GM18526 (cell line): ENCODE measurements around the gene TYROBP.

ENCODE experiments used
- POLR2A ChIP-seq: IDR thresholded peaks from 3 replicates; pipeline ENCODE4 v1.6.1; 2011; ENCODE audit not compliant: insufficient read length; ENCODE audit errors: extremely low read depth

TYROBP gene

DNA sequence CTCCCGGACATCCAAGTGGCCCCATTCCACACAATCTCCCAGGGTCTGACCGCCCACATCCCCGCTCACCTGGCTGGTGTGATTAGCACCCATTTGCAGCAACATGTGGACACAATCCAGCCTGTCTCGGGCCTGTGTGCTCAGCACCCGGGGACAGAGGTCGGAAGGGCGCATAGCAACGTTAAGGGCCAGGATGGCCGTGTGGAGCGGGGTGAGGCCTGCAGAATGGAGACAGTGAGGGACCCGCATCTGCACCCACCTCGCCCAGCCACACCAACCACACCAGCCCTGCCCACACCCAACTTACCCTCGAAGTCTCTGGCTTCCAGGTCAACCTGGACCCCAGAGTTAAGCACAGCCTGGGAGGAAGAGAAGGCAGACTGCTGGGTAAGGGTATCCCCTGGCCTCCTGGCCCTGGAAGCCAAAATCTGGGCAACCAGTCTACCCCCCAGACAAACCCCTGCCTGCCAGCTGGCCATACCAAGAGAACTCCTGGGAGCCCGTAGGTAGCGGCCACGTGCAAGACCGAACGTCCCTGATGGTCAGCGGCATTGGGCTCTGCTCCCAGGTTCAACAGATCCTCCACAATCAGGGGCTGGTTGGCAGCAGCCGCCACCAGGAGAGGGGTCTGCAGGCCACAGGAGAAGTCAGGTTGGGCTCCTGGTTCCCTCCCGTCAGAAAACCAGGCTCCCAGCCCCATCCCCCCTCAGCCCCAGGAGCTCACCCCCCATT, 12.0 kb downstream of the TYROBP start:
- TF ChIP-seq POLR2A, result no peak

DNA sequence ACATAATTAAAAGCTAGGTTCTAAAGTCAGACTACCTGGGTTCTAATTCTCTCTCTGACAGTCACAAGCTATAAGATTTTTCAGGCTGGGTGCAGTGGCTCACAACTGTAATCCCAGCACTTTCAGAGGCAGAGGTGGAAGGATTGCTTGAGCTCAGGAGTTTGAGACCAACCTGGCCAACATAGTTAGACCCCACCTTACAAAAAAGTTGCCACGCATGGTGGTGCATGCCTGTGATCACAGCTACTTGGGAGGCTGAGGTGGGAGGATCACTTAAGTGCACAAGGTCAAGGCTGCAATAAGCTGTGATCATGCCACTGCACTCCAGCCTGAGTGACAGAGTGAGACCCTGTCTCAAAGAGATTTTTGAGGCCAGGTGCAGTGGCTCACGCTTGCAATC, 13.8 kb downstream of the TYROBP start:
- no peak for TF ChIP-seq POLR2A

GRCh38 chr19:35890113-35890650, 17.9 kb downstream of the TYROBP start:
- TF ChIP-seq POLR2A, result no peak

DNA sequence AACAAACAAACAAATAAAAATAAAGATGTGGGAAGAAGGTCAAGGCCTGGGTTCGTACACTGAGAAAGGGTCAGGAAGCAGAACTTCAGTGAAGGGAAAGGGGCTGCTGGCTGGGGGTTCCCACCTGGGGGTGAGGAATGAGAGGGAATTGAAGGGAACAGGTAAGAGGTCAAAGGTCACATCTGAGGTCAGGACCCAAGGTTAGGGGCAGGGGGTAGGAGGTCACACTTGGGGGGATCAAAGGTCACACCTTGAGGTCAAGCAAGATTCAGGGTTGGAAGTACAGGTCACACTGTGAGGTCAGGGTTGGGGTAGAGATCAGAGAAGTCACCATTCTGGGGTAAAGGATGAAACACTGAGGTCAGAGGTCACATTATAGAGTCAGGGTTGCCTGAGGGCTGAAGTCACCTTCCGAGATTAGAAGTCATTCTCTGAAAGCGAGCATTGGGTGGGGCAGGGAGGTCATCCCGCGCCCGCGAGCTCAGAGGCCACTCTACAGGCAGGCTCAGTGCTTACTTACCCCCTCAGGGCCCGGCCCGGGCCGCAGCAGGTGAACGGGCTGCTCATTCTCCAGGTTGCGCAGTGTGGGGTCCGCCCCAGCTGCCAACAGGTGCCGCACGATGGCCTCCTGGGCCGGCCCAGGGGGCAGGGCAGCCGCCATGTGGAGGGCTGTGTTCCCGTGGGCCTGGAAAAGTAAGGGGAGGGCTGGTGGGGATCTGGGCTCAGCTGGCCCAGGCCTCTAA, 18.6 kb downstream of the TYROBP start:
- no peak for TF ChIP-seq POLR2A

DNA sequence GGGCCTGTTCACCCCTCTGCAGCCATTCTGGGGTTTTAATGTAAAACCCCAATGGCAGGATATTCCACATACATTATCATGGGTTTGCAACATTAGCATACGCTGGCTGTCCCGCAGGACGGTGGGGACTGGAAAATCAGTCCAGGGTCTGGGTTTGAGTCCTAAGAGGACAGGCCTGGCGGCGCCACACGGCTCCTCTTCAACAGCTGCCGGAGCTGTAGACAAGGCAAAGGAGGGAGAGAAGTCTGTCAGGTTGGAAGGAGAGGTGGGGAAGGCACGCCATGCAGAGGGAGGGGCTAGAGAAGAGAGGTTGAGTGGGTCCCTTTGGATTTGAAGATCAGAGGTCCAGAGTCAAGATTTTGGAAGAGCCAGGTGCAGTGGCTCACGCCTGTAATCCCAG, 19.7 kb downstream of the TYROBP start:
- TF ChIP-seq POLR2A, result no peak

DNA sequence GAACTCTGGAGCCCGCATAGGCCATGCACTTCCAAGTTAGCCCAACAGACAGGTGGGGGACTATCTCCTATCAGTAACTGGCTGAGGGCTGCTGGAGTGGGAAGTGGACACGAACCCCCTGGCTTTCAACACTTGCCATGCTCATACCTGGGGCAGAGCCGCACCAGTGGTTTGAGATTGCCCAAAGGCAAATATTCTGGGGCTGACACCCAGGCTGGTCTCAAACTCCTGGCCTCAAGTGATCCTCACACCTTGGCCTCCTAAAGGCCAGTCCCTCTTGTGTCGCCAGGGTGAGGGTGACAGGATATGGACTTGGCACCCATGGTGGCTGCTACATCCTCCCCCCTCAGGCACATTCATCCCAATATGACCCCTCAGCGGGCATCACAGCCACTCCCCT, 20.9 kb downstream of the TYROBP start:
- no peak for TF ChIP-seq POLR2A

GRCh38 chr19:35885904-35886303, 22.2 kb downstream of the TYROBP start:
- no peak for TF ChIP-seq POLR2A

GRCh38 chr19:35885225-35885738, 22.8 kb downstream of the TYROBP start:
- TF ChIP-seq POLR2A, result no peak

DNA sequence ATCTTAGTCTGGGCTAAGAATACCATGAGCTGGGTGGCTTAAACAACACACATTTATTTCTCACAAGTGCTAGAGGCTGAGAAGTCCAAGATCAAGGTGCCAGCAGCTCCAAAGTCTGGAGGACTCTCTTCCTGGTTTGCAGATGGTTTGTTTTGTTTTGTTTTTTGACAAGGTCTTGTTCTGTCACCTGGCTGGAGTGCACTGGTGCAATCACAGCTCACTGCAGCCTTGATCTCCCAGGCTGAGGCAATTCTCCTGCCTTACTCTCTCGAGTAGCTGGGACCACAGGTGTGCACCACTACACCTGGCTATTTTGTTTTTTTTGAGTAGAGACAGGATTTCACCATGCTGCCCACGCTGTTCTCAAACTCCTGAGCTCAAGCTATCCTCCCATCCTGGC, 24.2 kb downstream of the TYROBP start:
- TF ChIP-seq POLR2A, result no peak

- TF ChIP-seq POLR2A, result no peak
Observed at GRCh38 chr19:35882114-35882832, 25.8 kb downstream of the TYROBP start.

DNA sequence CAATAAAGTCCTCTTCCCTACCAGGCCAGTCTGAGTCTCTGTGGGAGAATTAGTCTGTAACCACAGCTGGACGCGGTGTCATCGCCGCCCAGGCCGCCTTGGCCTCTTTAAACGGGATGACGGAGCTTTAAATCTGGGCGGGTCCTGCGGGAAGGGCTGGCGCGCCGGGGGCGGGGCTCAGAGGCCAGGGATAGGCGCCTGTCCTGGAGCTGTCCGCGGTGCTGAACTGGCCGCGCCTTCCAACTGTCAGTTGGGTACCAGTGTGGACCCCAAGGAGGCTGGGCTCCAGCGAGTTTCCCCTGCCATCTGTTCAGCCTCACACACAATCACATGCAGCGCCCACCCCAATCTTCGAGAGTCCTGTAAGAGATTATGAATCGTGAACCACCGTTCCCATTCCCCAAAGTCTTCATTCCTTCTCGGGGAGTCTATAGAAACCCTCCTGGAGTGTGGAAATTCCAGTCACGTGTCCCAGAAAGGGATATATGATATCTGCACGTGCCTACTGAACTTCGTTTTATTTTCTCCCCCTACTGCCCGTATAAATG, 28.3 kb downstream of the TYROBP start:
- no peak for TF ChIP-seq POLR2A

- no peak for TF ChIP-seq POLR2A
Observed at GRCh38 chr19:35879068-35879467, 29.0 kb downstream of the TYROBP start.

- TF ChIP-seq POLR2A, result no peak
Observed at GRCh38 chr19:35874392-35874930, 33.6 kb downstream of the TYROBP start.

DNA sequence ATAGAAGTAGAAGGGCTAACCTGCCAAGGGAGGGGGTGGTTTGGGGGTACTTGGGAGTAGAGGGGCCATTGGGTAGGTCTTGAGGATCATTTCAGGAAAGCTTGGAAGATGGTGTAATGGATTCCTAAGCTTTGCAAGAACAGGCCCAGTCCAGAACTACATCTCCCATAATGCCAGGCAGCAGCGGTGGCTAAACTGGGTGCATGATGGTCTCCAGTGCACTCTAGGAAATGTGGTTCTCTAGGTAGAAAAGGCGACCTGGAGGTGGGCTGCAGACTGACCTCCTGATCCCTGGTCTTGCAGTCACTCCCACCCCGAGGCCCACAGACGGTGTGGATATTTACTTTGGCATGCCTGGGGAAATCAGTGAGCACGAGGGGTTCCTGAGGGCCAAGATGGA, 35.9 kb downstream of the TYROBP start:
- no peak for TF ChIP-seq POLR2A

DNA sequence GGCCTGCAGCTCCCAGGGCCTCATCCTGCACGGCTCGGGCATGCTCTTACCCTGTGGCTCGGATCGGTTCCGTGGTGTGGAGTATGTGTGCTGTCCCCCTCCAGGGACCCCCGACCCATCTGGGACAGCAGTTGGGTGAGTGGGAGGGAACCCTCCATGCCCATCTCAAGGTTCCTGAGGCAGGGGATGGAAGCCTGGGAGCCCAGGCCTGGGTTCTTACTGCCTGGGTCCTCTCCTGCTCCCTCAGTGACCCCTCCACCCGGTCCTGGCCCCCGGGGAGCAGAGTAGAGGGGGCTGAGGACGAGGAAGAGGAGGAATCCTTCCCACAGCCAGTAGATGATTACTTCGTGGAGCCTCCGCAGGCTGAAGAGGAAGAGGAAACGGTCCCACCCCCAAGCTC, 36.5 kb downstream of the TYROBP start:
- TF ChIP-seq POLR2A, result no peak

DNA sequence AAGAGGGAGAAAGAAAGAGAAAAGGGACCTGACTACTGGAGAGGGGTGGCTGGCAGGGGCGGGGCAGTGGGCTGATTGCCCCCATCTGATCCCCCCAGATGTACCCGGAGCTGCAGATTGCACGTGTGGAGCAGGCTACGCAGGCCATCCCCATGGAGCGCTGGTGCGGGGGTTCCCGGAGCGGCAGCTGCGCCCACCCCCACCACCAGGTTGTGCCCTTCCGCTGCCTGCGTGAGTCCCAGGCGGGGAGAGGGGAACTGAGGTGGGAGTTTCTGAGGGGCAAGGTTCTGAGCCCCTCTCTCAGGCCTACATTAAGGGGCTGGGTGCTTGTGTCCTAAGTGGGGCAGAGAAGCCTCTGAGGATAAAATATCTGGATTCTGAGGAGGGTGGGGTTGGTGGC, 37.3 kb downstream of the TYROBP start:
- TF ChIP-seq POLR2A, result no peak
